ENCODE results near the gene GPBAR1.

Gene GPBAR1

DNA sequence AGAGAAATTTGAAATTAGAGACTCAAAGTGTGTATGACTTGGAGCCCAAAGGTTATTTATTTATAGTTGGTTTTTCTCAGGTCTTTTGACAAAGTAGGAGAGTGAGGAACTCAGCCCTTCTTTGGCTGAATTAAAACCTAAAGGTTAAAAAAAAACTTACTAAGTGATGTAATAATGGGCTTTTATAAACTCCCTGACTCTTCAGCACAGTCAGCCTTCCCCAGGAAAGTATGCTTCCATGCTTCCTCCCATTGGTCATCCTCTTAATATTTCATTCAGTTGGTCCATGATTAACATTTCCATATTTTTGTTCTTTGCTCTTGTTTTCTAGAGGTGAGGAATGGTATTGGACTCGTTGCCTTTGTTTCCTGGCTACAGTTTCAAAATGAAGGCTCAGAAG is 36.6 kb upstream of the GPBAR1 start:
- H3K36me3 ChIP-seq (ENCODE audit: control insufficient read depth, insufficient read depth, low read length), result no peaks in the 10 kb centered on the region; the same call in 1 of the 2 replicates
- no peaks in the 10 kb centered on the region for H3K4me1 ChIP-seq (ENCODE audit: control insufficient read depth, insufficient read depth, low read length)

DNA sequence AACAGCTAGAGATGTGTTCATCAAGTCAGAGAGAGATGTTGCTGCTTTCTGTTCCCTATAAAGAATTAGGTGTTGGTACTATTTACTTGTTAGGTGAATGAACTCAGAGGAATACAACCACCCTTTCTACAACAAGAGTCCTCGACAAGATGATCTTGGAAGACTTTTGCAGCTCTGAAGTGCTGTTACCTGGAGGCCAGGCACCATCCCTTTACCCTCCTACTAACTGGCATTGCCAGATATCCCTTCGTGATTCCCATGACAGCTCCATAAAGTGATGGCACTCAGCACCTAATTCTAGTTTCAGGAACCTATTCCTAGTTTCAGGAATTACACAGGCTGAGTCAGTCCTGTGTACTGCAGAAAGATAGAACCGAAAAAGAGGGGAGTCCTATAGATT is 33.9 kb upstream of the GPBAR1 start:
- no peaks in the 10 kb centered on the region for H3K4me1 ChIP-seq (ENCODE audit: control insufficient read depth, insufficient read depth, low read length)
- DNase-seq (ENCODE audit: low read depth, low spot score), result no peak
- no peaks in the 10 kb centered on the region for H3K9me3 ChIP-seq (ENCODE audit: control insufficient read depth, insufficient read depth, low read length)
- no CpG with 5 or more reads among the region's 3 CpGs for WGBS (ENCODE audit: insufficient coverage, insufficient read length)
- H3K27ac ChIP-seq (ENCODE audit: low read length), result no peak overlapping the region
- no peaks in the 10 kb centered on the region for H3K27me3 ChIP-seq (ENCODE audit: control insufficient read depth, insufficient read depth, low read length)
- peaks cover 8% of the 10 kb centered on the region; the same call in 1 of the 2 replicates for H3K36me3 ChIP-seq (ENCODE audit: control insufficient read depth, insufficient read depth, low read length)
- no peak overlapping the region for H3K4me3 ChIP-seq (ENCODE audit: low read length)

More for the DNA sequence above, 36.6 kb upstream of the GPBAR1 start:
- WGBS (ENCODE audit: insufficient coverage, insufficient read length), result no CpG with 5 or more reads among the region's 1 CpG
- Histone ChIP-seq H3K9me3 (ENCODE audit: control insufficient read depth, insufficient read depth, low read length) (no peaks in the 10 kb centered on the region), H3K27ac (ENCODE audit: low read length) (no peak overlapping the region), H3K4me3 (ENCODE audit: low read length) (no peak overlapping the region), H3K27me3 (ENCODE audit: control insufficient read depth, insufficient read depth, low read length) (no peaks in the 10 kb centered on the region)
- DNase-seq (ENCODE audit: low read depth, low spot score), result no peak

DNA sequence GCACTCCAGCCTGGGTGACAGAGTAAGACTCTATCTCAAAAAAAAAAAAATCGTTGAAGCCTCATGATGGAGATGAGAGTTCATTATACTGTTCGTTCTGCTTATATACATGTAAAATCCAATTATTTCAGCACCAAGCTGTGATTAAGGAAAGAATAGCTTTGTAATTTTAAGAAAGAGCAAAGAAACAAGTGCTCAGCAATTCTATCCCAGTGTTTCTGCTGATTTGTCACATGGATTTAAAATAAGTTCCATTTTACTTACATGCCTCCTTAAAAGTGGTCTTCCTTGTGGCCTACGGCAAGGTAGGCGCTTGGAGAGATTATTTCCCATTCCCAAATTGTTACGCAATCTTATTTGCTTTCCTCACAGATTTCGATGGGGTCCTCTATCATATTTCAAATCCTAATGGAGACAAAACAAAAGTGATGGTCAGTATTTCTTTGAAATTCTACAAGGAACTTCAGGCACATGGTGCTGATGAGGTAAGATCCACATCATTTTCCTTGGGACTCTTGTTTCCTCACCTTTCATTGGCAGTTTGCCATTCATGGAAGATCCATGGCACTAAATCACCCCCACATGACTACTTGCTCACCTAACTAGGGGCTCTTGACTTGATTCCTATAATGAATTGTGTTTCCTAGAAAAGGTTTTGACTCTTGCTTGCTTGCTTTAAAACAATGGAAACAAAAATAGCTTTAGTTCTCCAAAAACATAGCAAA is 32.3 kb upstream of the GPBAR1 start:
- no peak for DNase-seq (ENCODE audit: low read depth, low spot score)

DNA sequence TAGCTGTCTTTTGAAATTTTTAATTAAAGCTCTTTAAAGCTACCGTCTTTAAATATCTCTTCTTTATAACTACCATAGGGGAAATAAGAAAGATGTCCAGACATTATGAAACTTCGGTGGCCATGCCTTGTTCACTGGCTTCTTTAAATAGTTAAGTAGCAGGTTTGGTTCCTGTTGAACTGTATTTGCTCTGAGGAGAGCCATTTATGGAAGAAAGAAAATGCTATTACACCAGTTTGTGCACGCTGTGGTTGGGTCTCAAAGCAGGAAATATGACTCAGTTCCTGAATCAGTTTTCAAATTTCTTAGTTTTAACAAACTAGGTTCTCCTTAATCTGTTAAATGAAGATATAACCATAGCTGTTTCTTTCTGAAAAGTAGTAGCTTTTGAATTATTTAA is 31.6 kb upstream of the GPBAR1 start:
- Histone ChIP-seq H3K36me3 (ENCODE audit: control insufficient read depth, insufficient read depth, low read length) (peaks cover 8% of the 10 kb centered on the region; the same call in 1 of the 2 replicates), H3K4me3 (ENCODE audit: low read length) (no peak overlapping the region), H3K27ac (ENCODE audit: low read length) (no peak overlapping the region), H3K4me1 (ENCODE audit: control insufficient read depth, insufficient read depth, low read length) (no peaks in the 10 kb centered on the region), H3K9me3 (ENCODE audit: control insufficient read depth, insufficient read depth, low read length) (no peaks in the 10 kb centered on the region), H3K27me3 (ENCODE audit: control insufficient read depth, insufficient read depth, low read length) (no peaks in the 10 kb centered on the region)
- DNase-seq (ENCODE audit: low read depth, low spot score), result no peak
- WGBS (ENCODE audit: insufficient coverage, insufficient read length), result no CpG with 5 or more reads among the region's 3 CpGs

More for the DNA sequence above, 32.3 kb upstream of the GPBAR1 start:
- WGBS (ENCODE audit: insufficient coverage, insufficient read length), result no CpG with 5 or more reads among the region's 6 CpGs
- H3K9me3 ChIP-seq (ENCODE audit: control insufficient read depth, insufficient read depth, low read length), result no peaks in the 10 kb centered on the region
- H3K27ac ChIP-seq (ENCODE audit: low read length), result no peak overlapping the region
- no peaks in the 10 kb centered on the region for H3K27me3 ChIP-seq (ENCODE audit: control insufficient read depth, insufficient read depth, low read length)
- H3K36me3 ChIP-seq (ENCODE audit: control insufficient read depth, insufficient read depth, low read length), result peaks cover 8% of the 10 kb centered on the region; the same call in 1 of the 2 replicates
- no peak overlapping the region for H3K4me3 ChIP-seq (ENCODE audit: low read length)
- H3K4me1 ChIP-seq (ENCODE audit: control insufficient read depth, insufficient read depth, low read length), result no peaks in the 10 kb centered on the region

DNA sequence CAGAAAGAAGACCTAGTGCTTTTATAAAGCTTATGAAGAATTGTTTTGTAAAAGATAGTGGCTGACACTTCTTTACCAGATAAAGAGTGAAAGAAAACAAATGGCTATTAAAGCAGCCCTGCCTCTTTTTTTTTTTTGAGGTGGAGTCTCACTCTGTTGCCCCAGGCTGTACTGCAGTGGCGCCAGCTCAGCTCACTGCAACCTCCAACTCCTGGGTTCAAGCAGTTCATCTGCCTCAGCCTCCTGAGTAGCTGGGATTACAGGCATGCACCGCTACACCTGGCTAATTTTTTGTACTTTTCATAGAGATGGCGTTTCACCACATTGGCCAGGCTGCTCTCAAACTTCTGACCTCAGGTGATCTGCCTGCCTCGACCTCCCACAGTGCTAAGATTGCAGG is 31.0 kb upstream of the GPBAR1 start:
- no peak overlapping the region for H3K27ac ChIP-seq (ENCODE audit: low read length)
- peaks cover 8% of the 10 kb centered on the region; the same call in 1 of the 2 replicates for H3K36me3 ChIP-seq (ENCODE audit: control insufficient read depth, insufficient read depth, low read length)
- no peaks in the 10 kb centered on the region for H3K27me3 ChIP-seq (ENCODE audit: control insufficient read depth, insufficient read depth, low read length)
- no CpG with 5 or more reads among the region's 4 CpGs for WGBS (ENCODE audit: insufficient coverage, insufficient read length)
- H3K4me3 ChIP-seq (ENCODE audit: low read length), result no peak overlapping the region
- no peaks in the 10 kb centered on the region for H3K4me1 ChIP-seq (ENCODE audit: control insufficient read depth, insufficient read depth, low read length)
- H3K9me3 ChIP-seq (ENCODE audit: control insufficient read depth, insufficient read depth, low read length), result no peaks in the 10 kb centered on the region
- DNase-seq (ENCODE audit: low read depth, low spot score), result no peak

DNA sequence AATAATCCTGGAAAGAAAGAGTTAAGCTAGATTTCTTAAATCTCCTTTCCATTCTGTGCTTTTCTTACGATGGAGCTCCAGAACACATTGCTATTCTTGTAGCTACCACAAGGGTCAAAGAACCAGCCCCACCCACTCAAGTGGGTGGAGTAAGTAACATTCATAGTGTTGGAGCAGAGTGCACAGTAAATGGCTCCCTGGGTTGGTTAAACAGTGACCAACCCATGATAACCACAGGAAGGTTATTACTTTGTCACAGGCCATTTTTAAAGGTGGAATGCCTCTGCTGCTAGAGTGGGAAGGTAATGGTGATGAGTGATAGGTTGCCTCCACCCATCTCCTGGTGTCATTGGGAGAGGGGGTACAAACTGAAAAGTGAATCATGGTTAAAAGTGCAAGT is 29.9 kb upstream of the GPBAR1 start:
- no peak overlapping the region for H3K27ac ChIP-seq (ENCODE audit: low read length)
- no peaks in the 10 kb centered on the region for H3K27me3 ChIP-seq (ENCODE audit: control insufficient read depth, insufficient read depth, low read length)
- H3K9me3 ChIP-seq (ENCODE audit: control insufficient read depth, insufficient read depth, low read length), result no peaks in the 10 kb centered on the region
- no peak for DNase-seq (ENCODE audit: low read depth, low spot score)
- no peaks in the 10 kb centered on the region for H3K4me1 ChIP-seq (ENCODE audit: control insufficient read depth, insufficient read depth, low read length)
- no peak overlapping the region for H3K4me3 ChIP-seq (ENCODE audit: low read length)
- WGBS (ENCODE audit: insufficient coverage, insufficient read length), result no CpG with 5 or more reads among the region's 1 CpG
- H3K36me3 ChIP-seq (ENCODE audit: control insufficient read depth, insufficient read depth, low read length), result peaks cover 8% of the 10 kb centered on the region; the same call in 1 of the 2 replicates

DNA sequence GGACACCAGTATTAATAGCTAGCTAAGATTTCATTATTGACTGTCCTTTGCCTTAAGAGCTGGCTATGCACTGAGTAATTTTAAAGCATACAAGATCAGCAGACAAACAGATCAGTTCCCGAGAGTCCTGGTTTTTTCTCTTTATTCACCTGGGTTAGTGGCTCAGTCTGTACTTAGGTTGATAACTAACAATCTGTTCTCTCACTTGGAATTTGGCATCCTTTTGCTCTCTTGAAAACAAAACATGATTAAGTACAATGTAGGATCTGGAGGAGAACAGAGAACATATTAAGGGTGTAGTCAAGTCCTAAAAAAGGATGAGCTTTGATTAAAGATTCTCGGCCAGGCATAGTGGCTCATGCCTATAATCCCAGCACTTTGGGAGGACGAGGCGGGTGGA is 27.3 kb upstream of the GPBAR1 start:
- Histone ChIP-seq H3K36me3 (ENCODE audit: control insufficient read depth, insufficient read depth, low read length) (peaks cover 9% of the 10 kb centered on the region; the same call in 1 of the 2 replicates), H3K4me1 (ENCODE audit: control insufficient read depth, insufficient read depth, low read length) (no peaks in the 10 kb centered on the region), H3K27ac (ENCODE audit: low read length) (no peak overlapping the region), H3K9me3 (ENCODE audit: control insufficient read depth, insufficient read depth, low read length) (no peaks in the 10 kb centered on the region), H3K4me3 (ENCODE audit: low read length) (no peak overlapping the region), H3K27me3 (ENCODE audit: control insufficient read depth, insufficient read depth, low read length) (no peaks in the 10 kb centered on the region)
- WGBS (ENCODE audit: insufficient coverage, insufficient read length), result no CpG with 5 or more reads among the region's 4 CpGs
- no peak for DNase-seq (ENCODE audit: low read depth, low spot score)

DNA sequence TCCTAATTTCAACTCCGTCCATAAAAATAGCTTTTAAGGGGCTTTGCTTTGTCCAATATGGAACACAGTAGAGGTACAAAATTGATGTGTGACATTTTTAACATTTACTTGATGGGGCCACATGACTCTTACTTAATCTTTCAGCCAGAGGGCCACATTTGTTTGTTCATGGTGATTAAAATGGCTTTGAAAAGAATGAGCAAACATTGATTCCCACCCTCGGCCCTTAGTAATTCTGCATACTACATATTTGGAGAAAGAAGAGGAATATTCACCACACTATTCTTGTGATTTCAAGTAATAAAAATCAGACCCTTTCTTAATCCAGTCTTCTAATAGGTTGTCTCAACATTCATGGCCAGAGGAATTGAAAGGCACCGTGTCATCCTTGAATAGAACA is 26.3 kb upstream of the GPBAR1 start:
- Histone ChIP-seq H3K4me3 (ENCODE audit: low read length) (no peak overlapping the region), H3K36me3 (ENCODE audit: control insufficient read depth, insufficient read depth, low read length) (peaks cover 17% of the 10 kb centered on the region; the same call in 1 of the 2 replicates), H3K4me1 (ENCODE audit: control insufficient read depth, insufficient read depth, low read length) (no peaks in the 10 kb centered on the region), H3K9me3 (ENCODE audit: control insufficient read depth, insufficient read depth, low read length) (no peaks in the 10 kb centered on the region), H3K27me3 (ENCODE audit: control insufficient read depth, insufficient read depth, low read length) (no peaks in the 10 kb centered on the region), H3K27ac (ENCODE audit: low read length) (no peak overlapping the region)
- WGBS (ENCODE audit: insufficient coverage, insufficient read length), result no CpG with 5 or more reads among the region's 3 CpGs
- no peak for DNase-seq (ENCODE audit: low read depth, low spot score)

DNA sequence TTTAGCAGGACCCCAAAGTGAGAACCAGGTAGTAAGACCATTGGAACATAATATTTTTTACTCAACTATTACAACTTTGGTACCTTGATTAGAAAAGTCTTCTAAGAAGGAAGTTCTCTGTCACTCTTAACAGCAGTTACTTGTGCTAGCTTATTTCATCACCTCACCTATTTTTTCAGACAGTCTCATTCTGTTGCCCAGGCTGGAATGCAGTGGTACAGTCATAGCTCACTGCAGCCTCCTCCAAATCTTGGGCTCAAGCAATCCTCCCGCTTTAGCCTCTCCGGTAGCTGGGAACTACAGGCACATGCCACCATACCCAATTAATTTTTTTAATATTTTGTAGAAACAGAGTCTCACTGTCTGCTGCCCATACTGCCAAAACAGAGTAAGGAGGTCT is 25.8 kb upstream of the GPBAR1 start:
- Histone ChIP-seq H3K4me3 (ENCODE audit: low read length) (no peak overlapping the region), H3K27ac (ENCODE audit: low read length) (no peak overlapping the region), H3K27me3 (ENCODE audit: control insufficient read depth, insufficient read depth, low read length) (no peaks in the 10 kb centered on the region), H3K4me1 (ENCODE audit: control insufficient read depth, insufficient read depth, low read length) (no peaks in the 10 kb centered on the region), H3K36me3 (ENCODE audit: control insufficient read depth, insufficient read depth, low read length) (peaks cover 15% of the 10 kb centered on the region; the same call in 1 of the 2 replicates), H3K9me3 (ENCODE audit: control insufficient read depth, insufficient read depth, low read length) (no peaks in the 10 kb centered on the region)
- no peak for DNase-seq (ENCODE audit: low read depth, low spot score)
- no CpG with 5 or more reads among the region's 2 CpGs for WGBS (ENCODE audit: insufficient coverage, insufficient read length)

DNA sequence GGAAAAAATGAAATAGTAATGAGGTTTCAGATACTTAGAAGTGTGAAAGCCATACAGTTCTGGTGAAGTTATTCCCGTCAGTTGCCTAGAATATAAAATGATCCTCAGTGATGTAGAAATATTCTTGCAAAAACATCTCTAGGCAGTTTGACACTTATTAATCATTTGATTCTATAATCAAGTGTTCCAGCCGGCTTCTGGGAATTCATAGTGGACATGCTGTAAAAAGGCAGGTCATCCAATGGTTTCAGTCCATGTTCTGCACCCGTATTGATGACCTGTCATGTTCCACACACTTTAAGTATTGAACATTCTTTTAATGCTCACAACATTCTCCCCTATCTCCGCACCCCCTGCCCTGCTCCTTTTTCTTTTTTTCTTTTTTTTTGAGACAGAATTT is 24.0 kb upstream of the GPBAR1 start:
- H3K36me3 ChIP-seq (ENCODE audit: control insufficient read depth, insufficient read depth, low read length), result peaks cover 16% of the 10 kb centered on the region; the same call in 1 of the 2 replicates

DNA sequence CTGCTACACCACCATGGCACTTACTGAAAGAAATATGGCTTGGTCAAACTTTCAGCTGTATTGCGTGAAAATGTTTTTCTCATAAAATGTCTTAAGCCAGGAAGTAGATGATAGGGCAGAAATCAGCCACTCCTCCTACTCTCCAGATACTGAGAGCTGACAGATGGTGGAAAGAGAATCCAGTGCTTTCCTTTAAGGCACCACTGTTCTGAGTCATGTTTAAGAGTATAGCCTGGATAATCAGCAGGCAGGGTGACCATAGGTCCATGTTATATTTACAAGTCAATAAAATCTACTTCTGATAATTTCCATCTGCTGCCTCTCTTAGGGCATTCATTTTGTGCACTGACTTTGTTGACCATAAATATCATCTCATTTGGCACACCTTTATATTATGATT is 21.9 kb upstream of the GPBAR1 start:
- Histone ChIP-seq H3K27ac (ENCODE audit: low read length) (no peak overlapping the region), H3K9me3 (ENCODE audit: control insufficient read depth, insufficient read depth, low read length) (no peaks in the 10 kb centered on the region), H3K4me1 (ENCODE audit: control insufficient read depth, insufficient read depth, low read length) (no peaks in the 10 kb centered on the region), H3K4me3 (ENCODE audit: low read length) (no peak overlapping the region), H3K36me3 (ENCODE audit: control insufficient read depth, insufficient read depth, low read length) (peaks cover 18% of the 10 kb centered on the region; the same call in 1 of the 2 replicates), H3K27me3 (ENCODE audit: control insufficient read depth, insufficient read depth, low read length) (no peaks in the 10 kb centered on the region)
- no CpG with 5 or more reads among the region's 1 CpG for WGBS (ENCODE audit: insufficient coverage, insufficient read length)
- no peak for DNase-seq (ENCODE audit: low read depth, low spot score)

More for the DNA sequence above, 24.0 kb upstream of the GPBAR1 start:
- no peak overlapping the region for H3K27ac ChIP-seq (ENCODE audit: low read length)
- H3K27me3 ChIP-seq (ENCODE audit: control insufficient read depth, insufficient read depth, low read length), result no peaks in the 10 kb centered on the region
- WGBS (ENCODE audit: insufficient coverage, insufficient read length), result no CpG with 5 or more reads among the region's 4 CpGs
- H3K4me1 ChIP-seq (ENCODE audit: control insufficient read depth, insufficient read depth, low read length), result no peaks in the 10 kb centered on the region
- H3K4me3 ChIP-seq (ENCODE audit: low read length), result no peak overlapping the region
- no peaks in the 10 kb centered on the region for H3K9me3 ChIP-seq (ENCODE audit: control insufficient read depth, insufficient read depth, low read length)
- DNase-seq (ENCODE audit: low read depth, low spot score), result no peak

Data from iPS DF 6.9 (cell line).